LHCN-M2 (cell line): Measurements from ENCODE around the gene TGM1. TPM values are rescaled to one million over a fixed set of nuclear protein-coding genes. Genes with fewer than 3 reads are reported as not detected.

Source experiments
- DNase-seq: peaks from one replicate; pipeline ENCODE4 v3.0.0-alpha.2; 2012; ENCODE audit warnings: low read depth
- total RNA-seq: library from RNA; depleted of rRNA; stranded (reverse); fragments of >200 nt; gene quantifications from 2 replicates; pipeline ENCODE4 v1.2.3, GENCODE V29; 2014

Gene TGM1
- total RNA-seq, 1 experiment from 2014 or later: 2.5 TPM

DNA sequence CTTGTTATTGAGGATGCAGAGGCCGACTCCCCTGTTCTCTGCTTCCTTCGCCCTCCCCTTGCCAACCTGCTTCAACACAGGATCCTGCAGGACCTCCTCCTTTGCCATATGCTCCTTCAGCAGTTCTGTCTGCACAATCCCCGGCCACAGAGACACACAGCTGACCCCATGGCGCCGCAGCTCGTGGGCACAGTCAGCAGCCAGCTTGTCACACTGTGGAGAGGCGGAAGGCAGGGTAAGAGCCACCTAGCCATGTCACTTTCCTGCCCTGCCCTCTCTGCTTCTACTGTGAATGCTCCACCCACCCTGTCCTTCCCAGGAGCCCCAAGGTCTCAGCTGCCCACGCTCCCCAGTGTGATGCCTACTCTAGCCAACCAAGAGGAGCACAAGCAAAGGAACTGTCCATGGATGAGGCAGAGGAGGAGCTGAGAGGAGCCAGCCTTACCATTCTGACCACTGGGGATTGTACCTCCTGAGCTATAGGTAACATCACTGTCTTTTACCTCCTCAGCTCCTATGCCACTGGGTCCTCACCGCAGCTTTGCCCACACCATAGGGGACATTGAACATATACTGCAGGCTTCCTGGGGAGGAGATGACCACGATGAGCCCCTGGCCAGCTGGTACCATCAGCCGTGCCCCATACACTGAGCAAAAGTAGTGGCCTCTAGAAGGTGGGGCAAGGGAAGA is 29.3 kb upstream of the TGM1 start:
- DNase-seq: no peak

DNA sequence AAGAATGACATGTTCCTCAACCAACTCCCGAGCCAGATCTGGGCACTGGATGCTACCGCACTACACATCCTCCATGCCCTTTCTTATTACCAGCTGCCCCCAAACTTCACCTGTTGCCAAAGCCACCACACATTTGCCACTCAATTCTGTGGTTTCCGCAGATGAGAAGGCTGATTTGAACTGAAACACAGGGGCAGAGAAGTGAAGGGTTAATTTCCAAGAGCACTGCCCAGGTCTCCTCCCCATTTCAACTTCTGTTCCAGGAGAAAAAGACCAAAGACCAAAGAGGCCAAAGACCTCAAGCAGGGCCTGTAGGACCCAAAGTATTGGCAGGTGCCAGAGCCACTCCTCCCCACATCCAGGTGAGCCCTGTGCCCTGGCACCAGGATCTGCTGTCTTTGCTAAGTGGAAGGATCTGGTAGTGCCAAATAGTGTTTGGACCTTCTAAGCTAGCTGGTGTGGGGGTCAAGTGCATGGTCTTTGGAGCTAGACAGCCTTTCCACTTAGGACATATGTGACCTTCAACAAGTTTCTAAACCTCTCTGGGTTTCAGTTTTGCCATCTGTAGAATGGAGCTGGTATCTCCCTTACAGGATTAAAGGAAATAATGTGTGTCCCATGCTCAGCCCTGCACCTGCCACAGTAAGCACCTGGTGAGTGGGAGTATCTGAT is 28.6 kb upstream of the TGM1 start:
- DNase-seq: no peak

DNA sequence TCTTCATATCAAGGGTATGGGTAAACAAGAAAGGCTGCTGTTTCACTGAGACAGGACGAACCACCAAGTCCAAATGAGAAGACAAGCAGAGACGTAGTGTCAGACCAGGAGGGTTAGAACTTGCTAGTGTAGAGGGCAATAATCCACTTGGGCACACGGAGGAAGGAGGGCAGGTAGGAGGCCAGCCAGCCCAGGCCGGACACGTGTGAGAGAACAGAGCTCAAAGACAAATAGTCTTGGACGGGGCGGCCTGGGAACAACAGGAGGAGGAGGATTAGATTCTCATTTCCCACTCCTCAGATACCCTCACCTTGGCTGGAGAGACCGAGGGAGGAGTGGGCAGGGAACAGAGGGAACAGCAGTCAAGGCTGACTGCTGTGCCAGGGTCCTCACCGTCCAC is 27.8 kb upstream of the TGM1 start:
- no peak for DNase-seq

DNA sequence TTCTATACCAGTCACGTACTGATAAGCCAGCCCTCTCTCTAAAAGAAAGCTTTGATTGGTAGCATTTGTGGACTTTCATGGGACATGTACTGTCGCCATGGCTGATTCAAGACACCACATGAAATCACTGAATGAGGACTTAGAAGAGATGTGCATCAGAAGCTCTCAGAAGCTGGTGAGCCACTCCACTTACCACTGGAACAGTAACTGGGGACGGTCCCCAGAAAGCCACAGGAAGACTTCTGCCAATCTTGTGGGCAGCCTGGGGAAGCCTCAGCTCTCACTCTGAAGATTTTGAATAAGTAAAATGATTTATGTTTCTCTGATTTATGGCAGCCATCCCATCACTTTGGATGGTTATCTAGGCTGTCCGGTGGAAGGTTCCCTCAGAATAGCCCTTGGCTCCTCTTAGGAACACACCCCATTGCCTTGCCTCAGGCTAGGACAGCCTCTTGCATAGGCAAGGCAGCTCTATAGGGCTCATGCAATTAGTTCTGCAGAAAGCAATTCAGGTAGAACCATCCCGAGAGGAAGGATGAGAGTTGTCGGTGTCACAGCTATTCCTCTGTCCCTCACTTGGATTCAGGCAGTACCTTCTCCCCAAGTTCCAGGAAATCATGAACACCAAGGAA is 26.8 kb upstream of the TGM1 start:
- no peak for DNase-seq

DNA sequence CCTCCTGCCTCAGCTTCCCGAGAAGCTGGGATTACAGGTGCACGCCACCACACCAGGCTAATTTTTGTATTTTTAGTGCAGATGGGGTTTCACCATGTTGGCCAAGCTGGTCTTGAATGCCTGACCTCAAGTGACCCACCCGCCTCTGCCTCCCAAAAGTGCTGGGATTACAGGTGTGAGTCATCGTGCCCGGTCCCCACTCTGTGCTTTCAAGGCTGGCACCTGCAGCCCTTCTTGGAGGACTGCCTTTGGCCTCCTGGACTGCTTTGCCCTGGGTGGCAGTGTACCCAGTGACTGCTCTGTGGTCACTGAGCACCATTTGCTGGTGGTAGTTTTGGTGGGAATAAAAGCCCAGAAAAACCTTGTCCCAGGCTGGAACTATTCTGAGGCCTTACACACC is 24.0 kb upstream of the TGM1 start:
- DNase-seq: no peak

DNA sequence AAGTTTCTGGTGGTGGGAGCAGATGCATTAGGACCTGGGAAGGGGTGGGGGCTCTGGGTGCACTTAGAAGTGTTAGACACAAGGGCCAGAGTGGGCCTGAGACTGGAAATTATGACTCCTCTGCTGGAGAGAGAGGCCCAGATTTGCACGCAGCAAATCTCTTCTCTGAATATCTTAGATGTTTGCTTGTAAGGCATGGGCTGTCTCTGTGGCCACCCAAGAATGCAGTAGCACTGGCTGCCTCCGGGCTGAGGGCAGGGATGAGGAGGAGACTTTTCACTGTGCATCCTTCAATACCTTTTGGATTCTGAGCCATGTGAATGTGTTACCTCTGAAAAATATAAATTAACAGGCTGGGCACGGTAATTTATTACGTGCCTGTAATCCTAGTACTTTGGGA is 22.4 kb upstream of the TGM1 start:
- no peak for DNase-seq

DNA sequence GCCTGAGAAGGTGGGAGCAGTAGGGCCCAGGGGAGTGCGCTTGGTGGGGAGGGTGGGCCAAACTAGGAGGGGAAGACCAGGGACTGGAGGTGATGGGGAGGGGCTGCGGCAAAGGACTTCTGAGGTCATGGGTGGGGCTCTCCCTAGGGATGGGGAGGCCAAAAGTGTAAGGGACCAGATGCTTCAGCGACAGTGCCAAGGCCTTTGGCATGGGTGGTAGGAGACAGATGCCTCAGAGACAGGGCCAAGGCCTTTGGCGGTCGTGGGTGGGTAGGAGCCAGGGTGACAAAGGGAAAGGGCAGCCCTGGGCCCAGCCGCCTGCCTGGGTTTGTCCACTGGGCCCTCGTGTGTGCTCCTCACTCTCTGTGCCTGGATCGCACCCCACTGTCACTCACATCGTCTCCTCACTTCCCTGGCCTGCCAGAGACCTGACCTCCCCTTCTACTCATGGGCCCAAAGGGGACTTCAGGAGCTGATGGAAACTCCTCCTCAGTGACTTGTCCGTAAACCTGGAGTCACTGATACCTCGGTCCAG is 21.6 kb upstream of the TGM1 start:
- no peak for DNase-seq

DNA sequence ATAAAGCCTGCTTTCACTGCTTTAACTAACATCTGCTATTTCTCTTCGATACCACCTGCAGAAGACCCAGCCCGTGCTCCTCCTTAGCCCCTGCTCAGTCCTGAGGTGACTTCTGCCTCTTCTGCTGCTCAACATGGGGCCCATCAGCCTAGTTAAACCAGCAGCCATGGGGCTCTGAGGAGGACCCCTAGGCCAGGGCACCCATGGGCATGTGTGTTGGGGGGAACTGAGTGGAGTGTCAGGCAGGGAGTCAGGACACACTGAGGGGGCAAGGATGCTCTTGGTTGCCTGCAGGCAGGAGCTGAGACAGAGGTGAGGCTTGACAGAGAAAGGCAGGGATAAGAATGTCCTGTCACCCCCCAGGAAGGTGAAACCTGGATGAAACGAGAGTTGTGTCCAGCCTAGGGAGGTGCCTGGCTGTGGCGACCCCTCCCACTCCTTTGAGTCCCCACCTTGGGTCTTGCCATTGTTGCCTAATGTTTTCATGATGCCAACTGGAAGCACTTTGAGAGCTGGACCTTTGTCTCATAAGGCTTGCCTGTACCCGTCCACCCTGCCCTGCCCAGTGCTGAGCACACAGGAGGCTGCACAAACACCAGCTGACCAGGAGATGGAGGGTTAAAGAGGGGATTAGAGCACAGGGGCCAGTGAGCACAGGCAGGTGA is 21.0 kb upstream of the TGM1 start:
- DNase-seq: no peak

DNA sequence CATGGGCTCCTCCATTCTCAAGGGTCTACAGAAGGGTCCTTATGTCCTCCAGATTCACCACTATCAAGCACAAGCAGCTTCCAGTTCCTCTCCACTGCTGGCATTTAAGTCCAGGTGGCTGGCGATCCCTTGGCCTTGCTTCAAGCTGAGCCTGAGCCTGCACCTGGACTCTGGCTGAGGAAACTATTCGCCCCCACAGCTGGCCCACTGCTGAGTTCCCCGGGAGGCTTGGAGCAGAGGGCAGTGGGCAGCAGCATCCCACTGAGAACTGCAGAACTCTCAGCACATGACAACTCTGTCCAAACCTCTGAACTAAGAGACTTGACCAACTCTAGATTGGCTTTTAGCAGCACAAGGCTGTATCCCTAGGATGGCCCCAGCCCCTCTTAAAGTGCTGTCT is 19.8 kb upstream of the TGM1 start:
- DNase-seq: no peak

DNA sequence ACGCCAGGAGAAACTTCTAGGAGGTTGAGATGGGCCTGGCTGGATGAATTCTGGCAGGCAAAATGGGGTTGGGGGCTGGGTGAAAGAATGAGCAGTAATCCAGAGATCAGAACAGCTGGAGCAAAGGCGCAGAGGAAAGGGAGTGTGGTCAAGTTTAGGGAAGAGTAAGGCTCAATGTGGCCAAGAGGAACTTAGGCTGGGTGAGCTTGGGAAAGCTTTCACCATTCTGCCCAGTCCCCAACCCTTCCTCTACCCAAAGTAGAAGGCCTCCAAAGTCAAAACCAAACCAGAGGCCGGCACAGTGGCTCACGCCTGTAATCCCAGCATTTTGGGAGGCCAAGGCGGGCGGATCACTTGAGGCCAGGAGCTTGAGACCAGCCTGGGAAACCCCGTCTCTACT is 18.7 kb upstream of the TGM1 start:
- DNase-seq: no peak

DNA sequence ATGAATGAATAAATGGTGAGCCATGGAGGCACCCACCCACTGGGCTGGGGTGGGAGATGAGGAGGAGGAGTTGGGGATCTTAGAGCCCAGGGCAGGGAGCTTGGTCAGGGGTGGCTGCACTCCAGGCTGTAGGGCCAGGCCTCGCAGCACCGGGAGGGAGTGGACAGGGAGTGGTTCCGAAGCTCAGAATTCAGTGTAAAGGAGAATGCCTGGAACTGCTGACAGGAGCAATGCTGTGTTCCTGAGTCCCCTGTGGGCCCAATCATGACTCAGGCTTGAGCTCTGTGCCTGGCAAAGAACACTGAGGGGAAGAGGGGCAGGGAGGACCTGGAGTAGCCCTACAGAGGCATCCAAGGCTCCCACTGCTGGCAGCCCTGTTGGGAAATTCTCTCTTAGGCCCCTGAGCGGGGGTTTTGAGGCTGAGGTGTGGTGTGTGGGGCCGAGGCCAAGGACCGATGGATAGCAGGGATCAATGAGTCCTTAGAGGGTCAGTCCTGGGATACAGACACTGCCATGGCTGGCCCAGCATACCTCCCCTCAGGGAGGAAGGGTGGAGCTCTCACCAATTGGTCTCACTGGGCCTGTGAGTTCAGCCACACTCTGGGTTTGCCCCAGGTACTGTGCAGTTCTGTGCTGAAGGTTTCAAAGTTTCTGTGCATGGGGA is 18.0 kb upstream of the TGM1 start:
- DNase-seq: no peak

DNA sequence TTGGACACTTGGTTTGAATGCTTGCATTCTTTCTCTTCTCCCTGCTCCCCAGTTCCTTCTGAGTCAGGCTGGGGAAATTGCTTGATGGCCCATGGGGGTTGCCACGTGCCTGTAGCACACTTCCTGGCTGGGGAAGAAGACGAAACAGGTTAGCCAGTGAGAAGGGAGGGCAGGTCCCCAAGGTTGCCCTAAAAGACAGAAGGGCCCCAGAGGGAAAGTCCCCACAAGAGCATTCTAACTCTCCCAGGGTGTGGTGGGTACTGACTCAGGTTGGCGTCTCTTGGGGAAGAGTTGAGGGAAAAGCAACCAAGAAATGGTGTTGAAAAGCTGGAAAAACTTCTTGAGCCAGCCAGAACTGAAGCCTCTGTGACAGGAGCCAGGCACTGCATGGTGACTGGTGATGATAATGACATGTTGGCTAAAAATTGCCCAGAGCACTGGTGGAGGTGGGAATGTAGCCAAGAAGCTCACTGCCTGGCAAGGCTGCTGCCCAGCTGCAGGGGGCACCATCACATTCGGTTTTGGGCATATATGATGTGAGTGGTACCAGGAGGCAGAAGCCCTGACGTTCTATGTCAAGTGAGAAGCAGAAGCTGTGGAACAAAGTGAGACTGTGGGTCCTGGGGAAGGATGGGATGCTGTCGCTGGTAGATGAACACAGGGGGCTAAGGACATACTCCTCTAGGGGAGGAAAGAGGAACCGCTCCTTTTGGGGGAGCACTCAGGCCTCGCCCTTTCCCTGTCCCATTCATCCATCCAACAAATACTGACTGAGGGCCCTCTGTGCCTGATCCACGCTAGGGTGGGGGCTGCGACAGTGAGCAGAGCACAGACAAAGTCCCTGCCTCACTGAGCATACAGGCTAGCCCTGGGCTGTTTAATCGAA is 16.6 kb upstream of the TGM1 start:
- peak; percentile 23 for DNase-seq

DNA sequence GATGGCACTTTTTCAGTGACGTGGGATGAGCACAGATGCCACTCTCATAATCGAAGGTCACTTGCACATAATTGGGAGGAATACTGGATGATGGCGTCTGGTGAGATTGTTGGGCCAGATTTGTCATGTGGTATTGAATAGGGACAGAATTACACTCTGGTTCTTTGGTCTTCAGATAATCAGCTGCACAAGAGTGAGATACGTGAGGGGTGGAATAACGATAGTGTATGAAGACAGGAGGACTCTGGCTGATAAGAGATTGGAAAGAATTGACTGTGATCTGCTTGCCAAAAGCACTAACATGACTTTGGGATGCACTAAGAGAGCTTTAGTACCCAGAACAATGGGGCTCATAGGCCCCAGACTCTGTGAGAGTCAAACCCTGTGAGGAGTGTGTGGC is 15.4 kb upstream of the TGM1 start:
- no peak for DNase-seq

DNA sequence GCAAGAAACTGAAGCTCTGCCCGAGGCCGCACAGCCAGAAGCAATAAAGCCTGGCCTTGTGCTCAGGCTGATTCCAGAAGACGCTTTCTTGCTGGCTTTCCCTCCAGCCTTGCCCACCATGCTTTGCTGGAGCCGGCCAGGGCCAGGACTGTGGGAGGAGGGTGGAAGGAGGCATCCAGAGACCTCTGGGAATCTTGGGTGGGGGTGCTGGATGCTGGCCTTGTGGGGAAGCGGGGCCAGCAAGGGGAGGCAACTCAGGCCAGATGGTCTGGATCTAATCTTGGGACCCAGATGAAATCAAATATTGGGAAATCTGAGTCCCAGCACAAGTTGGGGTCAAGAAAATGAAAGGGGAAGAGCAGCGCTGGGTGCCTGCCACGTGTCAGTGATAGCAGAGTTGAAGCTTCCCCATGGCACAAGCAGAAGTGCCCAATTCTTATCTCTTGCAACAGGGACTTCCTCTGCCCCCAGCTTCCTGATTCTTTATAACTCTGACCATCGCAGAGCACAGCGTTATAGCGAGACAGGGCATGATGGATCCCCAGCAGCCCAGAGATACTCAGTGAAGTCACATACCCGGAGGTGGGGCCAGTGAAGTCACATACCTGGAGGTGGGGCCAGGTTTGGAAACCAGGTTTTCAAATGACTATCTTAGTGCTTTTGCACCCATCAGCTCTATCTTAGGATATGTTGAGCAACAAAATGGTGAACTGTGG is 14.8 kb upstream of the TGM1 start:
- no peak for DNase-seq

DNA sequence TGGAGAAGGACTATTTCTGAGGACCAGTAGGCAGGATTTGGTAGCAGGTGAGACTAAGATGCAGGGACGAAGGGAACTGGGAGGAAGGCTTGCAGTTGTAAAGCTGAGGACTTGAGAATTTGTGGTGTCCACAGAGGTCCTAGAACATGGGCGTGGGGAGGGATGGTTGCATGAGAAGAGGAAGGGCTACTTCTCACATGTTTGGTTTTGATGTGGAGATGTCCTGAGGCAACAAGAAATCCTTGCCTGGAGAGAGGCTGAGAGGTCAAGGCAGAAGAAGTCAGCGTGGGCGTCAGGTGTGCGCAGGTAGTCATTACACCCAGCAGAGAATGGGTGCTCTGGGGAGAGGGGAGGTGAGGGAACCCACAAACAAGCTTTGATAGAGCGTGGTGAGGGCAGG is 14.1 kb upstream of the TGM1 start:
- no peak for DNase-seq

DNA sequence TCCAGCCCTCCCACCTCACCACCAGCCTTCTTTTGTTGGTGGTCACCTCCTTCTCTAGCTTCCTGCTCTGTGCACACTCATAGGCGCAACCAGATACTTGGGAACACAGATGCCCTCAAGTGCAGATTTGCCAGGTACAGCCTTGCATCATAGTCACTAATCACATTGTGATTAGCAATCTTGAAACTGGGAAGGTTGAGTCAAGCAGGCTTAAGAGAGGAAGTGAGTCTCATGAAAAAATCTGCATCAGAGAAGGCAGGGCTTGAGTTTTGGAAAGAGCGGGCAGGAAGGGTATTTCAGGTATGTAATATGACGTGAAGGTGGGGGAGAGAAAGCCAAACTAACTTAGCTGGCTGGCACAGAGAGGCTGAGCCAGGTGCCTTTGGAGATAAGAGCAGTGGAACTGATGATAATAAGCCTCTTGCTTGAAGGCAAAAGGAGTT is 11.1 kb upstream of the TGM1 start:
- DNase-seq: no peak

DNA sequence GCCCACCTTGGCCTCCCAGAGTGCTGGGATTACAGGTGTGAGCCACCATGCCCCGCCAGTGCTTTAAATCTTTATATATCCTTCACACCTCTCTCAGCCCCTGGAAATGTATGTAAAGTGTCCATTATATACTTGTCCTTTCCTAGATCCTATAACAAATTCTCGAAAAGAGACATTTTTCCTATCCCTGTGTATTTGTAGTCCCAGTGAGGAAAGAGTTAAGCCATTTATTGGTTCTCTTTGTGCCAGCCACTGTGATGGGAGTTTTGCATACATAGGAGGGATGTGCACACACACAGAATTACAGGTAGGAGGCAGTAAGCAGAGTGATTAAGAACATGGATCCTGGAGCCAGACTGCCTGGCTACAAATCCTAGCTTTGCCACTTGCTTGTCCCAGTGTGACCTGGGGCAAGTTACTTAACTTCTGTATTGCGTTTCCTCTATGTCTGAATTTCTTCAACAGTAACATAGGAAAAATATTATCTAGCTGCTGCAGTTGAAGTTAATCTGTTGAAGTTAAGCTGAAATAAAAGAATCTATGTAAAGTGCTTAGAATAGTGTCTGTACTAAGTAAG is 10.5 kb upstream of the TGM1 start:
- no peak for DNase-seq

DNA sequence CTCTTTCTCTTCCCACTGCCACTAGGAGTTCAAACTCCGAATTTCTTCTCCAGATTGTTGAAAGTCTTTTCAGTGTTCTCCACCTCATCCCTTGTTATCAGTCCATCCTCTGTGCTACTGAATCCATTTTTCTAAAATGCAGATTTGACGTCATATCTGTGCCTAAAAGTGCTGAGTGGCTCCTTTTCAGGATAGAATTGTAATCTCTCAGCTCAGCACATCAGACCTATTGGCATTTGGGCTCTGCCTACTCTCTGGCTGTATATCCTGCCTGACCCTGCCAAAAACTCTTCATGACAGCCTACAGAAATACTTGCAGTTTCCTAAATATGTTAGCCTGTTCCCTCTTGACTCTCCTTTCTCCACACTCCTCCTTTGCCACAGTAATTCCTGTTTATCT is 9.5 kb upstream of the TGM1 start:
- no peak for DNase-seq

DNA sequence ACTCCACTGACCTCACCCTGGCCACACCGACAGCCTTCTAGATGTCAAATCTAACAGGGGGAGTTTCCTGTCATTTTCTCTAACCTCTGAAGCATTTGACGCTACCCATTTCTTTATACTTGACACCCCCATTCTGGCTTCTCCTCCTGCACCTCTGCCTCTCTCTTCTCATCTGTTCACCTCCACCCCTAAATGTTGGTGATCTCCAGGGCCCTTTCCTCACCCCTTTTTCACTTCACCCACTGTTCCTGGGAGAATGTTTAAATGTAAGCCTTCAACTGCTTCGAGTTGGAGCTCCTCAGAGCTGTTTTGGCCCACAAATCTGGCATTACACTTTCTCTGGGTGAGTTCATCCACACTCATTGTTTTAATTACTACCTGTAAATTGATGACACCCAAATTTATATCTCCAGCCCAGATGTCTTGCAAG is 8.9 kb upstream of the TGM1 start:
- no peak for DNase-seq
